Kidney epithelial cell (primary cell): Measurements from ENCODE around the gene UBTF. TPM values are rescaled to one million over a fixed set of nuclear protein-coding genes. Genes with fewer than 3 reads are reported as not detected.
A peak's percentile ranks its signal among the peaks of the same experiment; 100 is the strongest.

Experiments used
- DNase-seq: peaks from one replicate; pipeline ENCODE4 v3.0.0-alpha.2; 2010; ENCODE audit warnings: low read depth
- H3K27me3 ChIP-seq: 2 replicates; pipeline ENCODE4 v1.6.0; 2011; ENCODE audit warnings: low read length; ENCODE audit not compliant: control insufficient read depth, insufficient read depth
- H3K36me3 ChIP-seq: 2 replicates; pipeline ENCODE4 v1.5.1; 2011; ENCODE audit warnings: low read length; ENCODE audit not compliant: control insufficient read depth, insufficient read depth
- H3K4me3 ChIP-seq: 2 replicates; pipeline ENCODE4 v1.5.1; 2011; ENCODE audit warnings: low read depth, mild to moderate bottlenecking, control low read depth, low read length
- CTCF ChIP-seq: IDR thresholded peaks from 2 replicates; pipeline ENCODE4 v1.5.1; 2011; ENCODE audit warnings: mild to moderate bottlenecking, moderate library complexity, low read length, control low read depth, inconsistent platforms; ENCODE audit not compliant: insufficient read depth, poor library complexity, severe bottlenecking
- total RNA-seq: library from RNA; depleted of rRNA; stranded (reverse); fragments of >200 nt; gene quantifications from 2 replicates; pipeline ENCODE4 v1.2.3, GENCODE V29; 2015

Gene UBTF
- total RNA-seq, 1 donor from 2014 or later: 41.7 TPM

- no peak for TF ChIP-seq CTCF
- peaks cover 6% of the 10 kb centered on the region for H3K36me3 ChIP-seq
- no peaks in the 10 kb centered on the region for H3K27me3 ChIP-seq
- no peak overlapping the region for H3K4me3 ChIP-seq
- DNase-seq: no peak
Measured at GRCh38 chr17:44209786-44210341, 9.6 kb downstream of the UBTF start.

- Histone ChIP-seq H3K36me3 (peaks cover 6% of the 10 kb centered on the region), H3K4me3 (no peak overlapping the region), H3K27me3 (no peaks in the 10 kb centered on the region)
- TF ChIP-seq CTCF: no peak
- no peak for DNase-seq
Measured at GRCh38 chr17:44207743-44208142, 11.7 kb downstream of the UBTF start.

- H3K36me3 ChIP-seq: peaks cover 6% of the 10 kb centered on the region
- H3K27me3 ChIP-seq: no peaks in the 10 kb centered on the region
- no peak for DNase-seq
- no peak overlapping the region for H3K4me3 ChIP-seq
- TF ChIP-seq CTCF: no peak
Measured at GRCh38 chr17:44207319-44207718, 12.2 kb downstream of the UBTF start.

- no peak for DNase-seq
- Histone ChIP-seq H3K36me3 (peaks cover 6% of the 10 kb centered on the region), H3K27me3 (no peaks in the 10 kb centered on the region), H3K4me3 (no peak overlapping the region)
- TF ChIP-seq CTCF: no peak
Measured at GRCh38 chr17:44206825-44207155, 12.7 kb downstream of the UBTF start.

GRCh38 chr17:44205962-44206824 is 13.3 kb downstream of the UBTF start:
- Histone ChIP-seq H3K4me3 (no peak overlapping the region), H3K36me3 (peaks cover 6% of the 10 kb centered on the region), H3K27me3 (no peaks in the 10 kb centered on the region)
- TF ChIP-seq CTCF: peak; percentile 20
- DNase-seq: no peak
